ENCODE measurements around the gene FBXL7. TPM values are rescaled to one million over a fixed set of nuclear protein-coding genes. Genes with fewer than 3 reads are reported as not detected.

FBXL7 gene
- total and polyA plus RNA-seq, 2 experiments from 2014 or later = 4.5 to 15.2 TPM

- TF ChIP-seq REST (IDR thresholded peaks at IDR 0.05; ENCODE audit: unreplicated experiment) = no peak
- no peak for TF ChIP-seq EZH2 (IDR thresholded peaks at IDR 0.05; ENCODE audit: low read depth, unreplicated experiment)
- no peak for TF ChIP-seq CREB1 (CRISPR knock-in tag; IDR thresholded peaks at IDR 0.05; ENCODE audit: low read depth)
- TF ChIP-seq JUNB (IDR thresholded peaks at IDR 0.05; ENCODE audit: unreplicated experiment) = no peak
- no peak for TF ChIP-seq CTCF (conservative IDR thresholded peaks at IDR 0.05; ENCODE audit: low read depth in 2 of 2)
Observed at GRCh38 chr5:15516486-15516885, 16.5 kb downstream of the FBXL7 start (continued).

- H3K27ac Mint-ChIP-seq = no peak overlapping the region
- peaks cover 25% of the 10 kb centered on the region for H3K4me1 Mint-ChIP-seq
- Histone ChIP-seq H3K4me3 (no peak overlapping the region), H3K79me2 (replicated peaks; ENCODE audit: insufficient read depth) (peaks cover 86% of the 10 kb centered on the region), H3K4me2 (no peak overlapping the region), H4K20me1 (replicated peaks; ENCODE audit: insufficient read depth) (0 out of 2 replicates have a peak, but pooled peaks cover 3% of the 10 kb centered on the region), H3K9me2 (ENCODE audit: insufficient read depth) (peaks cover 5% of the 10 kb centered on the region), H3K4me1 (ENCODE audit: insufficient read depth) (peaks cover 30% of the 10 kb centered on the region), H3K36me3 (ENCODE audit: insufficient read depth) (no peaks in the 10 kb centered on the region), H3F3A (replicated peaks; ENCODE audit: low read depth) (no peaks in the 10 kb centered on the region), H3K27me3 (ENCODE audit: insufficient read depth) (no peaks in the 10 kb centered on the region), H3K27ac (ENCODE audit: low read depth) (no peak overlapping the region), H2AFZ (no peak overlapping the region)
- no peak for ATAC-seq
- no peak overlapping the region for H3K4me3 Mint-ChIP-seq
- peaks cover 11% of the 10 kb centered on the region; the same call in 1 of the 3 replicates for H3K36me3 Mint-ChIP-seq (ENCODE audit: low read depth)
- no peaks in the 10 kb centered on the region for H3K27me3 Mint-ChIP-seq (ENCODE audit: insufficient read depth, low read depth, poor library complexity)
- no peak for TF ChIP-seq REST (IDR thresholded peaks at IDR 0.05; ENCODE audit: unreplicated experiment)
- DNase-seq (ENCODE audit: low spot score) = no peak
- no peaks in the 10 kb centered on the region for H3K9me3 Mint-ChIP-seq
Observed at GRCh38 chr5:15518786-15519185, 18.8 kb downstream of the FBXL7 start.
